Endothelial cell of umbilical vein (primary cell): ENCODE data around the gene ALOX5. TPM values are rescaled to one million over a fixed set of nuclear protein-coding genes. Genes with fewer than 3 reads are reported as not detected.

Experiments used
- BruUV-seq: library from RNA; stranded (reverse); fragments of 400-500 nt; replicated peaks from 2 replicates; lab custom pipeline; 2021; lab: Mats Ljungman, UMichigan
- CTCF ChIA-PET: fragments of 300-600, 350-600 bp; sonication (Branson Sonifier 250); formaldehyde crosslinking; loops from one replicate; lab custom pipeline; 2021; ENCODE audit warnings: antibody characterized with exemption, inconsistent platforms; lab: Charles Lee
- POLR2A ChIA-PET: fragments of 300-600, 350-600 bp; sonication (Branson Sonifier 250); formaldehyde crosslinking; loops from one replicate; lab custom pipeline; 2021; ENCODE audit warnings: antibody characterized with exemption, inconsistent platforms; lab: Charles Lee
- DNase-seq: peaks from one replicate; pipeline ENCODE4 v3.0.0-alpha.2; 2011; ENCODE audit warnings: low read depth, low spot score
- FAIRE-seq: peaks from 2 replicates; lab custom pipeline; 2011; peaks lifted over from hg19 to GRCh38; lab: Jason Lieb, UNC
- H2AFZ ChIP-seq: 2 replicates; pipeline ENCODE4 v1.6.0; 2012; ENCODE audit warnings: low read depth, low read length, control low read depth, inconsistent platforms
- H3K27ac ChIP-seq: 2 replicates; pipeline ENCODE4 v1.5.1; 2011; ENCODE audit warnings: low read depth, mild to moderate bottlenecking, control low read depth, low read length, moderate library complexity; ENCODE audit not compliant: insufficient read depth
- H3K27me3 ChIP-seq, 2 experiments: 2 replicates each; pipeline versions ENCODE4 v1.6.0 to v1.6.1; 2011; ENCODE audit warnings: low read length in 2 of 2, mixed read lengths in 1 of 2; ENCODE audit not compliant: control insufficient read depth in 2 of 2, insufficient read depth in 2 of 2
- H3K36me3 ChIP-seq, 2 experiments: 2 replicates in 1 of 2; 3 replicates in 1 of 2; pipeline ENCODE4 v1.5.1; 2011; ENCODE audit warnings: low read length in 2 of 2, mild to moderate bottlenecking in 1 of 2, moderate library complexity in 1 of 2; ENCODE audit not compliant: control insufficient read depth in 2 of 2, insufficient read depth in 2 of 2; ENCODE audit errors: extremely low read depth in 1 of 2
- H3K4me1 ChIP-seq: 3 replicates; pipeline ENCODE4 v1.5.1; 2011; ENCODE audit warnings: mild to moderate bottlenecking, low read length; ENCODE audit not compliant: control insufficient read depth, insufficient read depth; ENCODE audit errors: extremely low read depth
- H3K4me2 ChIP-seq: 2 replicates; pipeline ENCODE4 v1.6.1; 2011; ENCODE audit warnings: low read length, control low read depth, mixed read lengths; ENCODE audit not compliant: insufficient read depth
- H3K4me3 ChIP-seq, 3 experiments: fragments of 200-600 bp in 1 of 3; sonication (generic), shearing (Covaris generic) in 1 of 3; replicated peaks in 1 of 3; 2 replicates each; pipeline ENCODE4 v1.5.1; 2011 to 2016; ENCODE audit warnings: control low read depth in 3 of 3, low read length in 3 of 3, mild to moderate bottlenecking in 2 of 3, inconsistent platforms in 1 of 3, low read depth in 1 of 3, moderate library complexity in 1 of 3; ENCODE audit not compliant: insufficient read depth in 1 of 3
- H3K79me2 ChIP-seq: 2 replicates; pipeline ENCODE4 v1.6.0; 2012; ENCODE audit warnings: low read length, inconsistent platforms; ENCODE audit not compliant: control insufficient read depth, insufficient read depth
- H3K9ac ChIP-seq: replicated peaks from 2 replicates; pipeline ENCODE3; 2011; ENCODE audit warnings: low read length, control low read depth; ENCODE audit not compliant: insufficient read depth; ENCODE audit errors: extremely low read depth
- H3K9me1 ChIP-seq: replicated peaks from 3 replicates; pipeline ENCODE4 v1.6.0; 2011; ENCODE audit warnings: mild to moderate bottlenecking, low read length; ENCODE audit not compliant: control insufficient read depth, insufficient read depth; ENCODE audit errors: extremely low read depth
- H3K9me3 ChIP-seq: replicated peaks from 2 replicates; pipeline ENCODE4 v1.5.1; 2012; ENCODE audit warnings: low read length, inconsistent platforms; ENCODE audit not compliant: control insufficient read depth, insufficient read depth
- H4K20me1 ChIP-seq: replicated peaks from 2 replicates; pipeline ENCODE3; 2011; ENCODE audit warnings: mild to moderate bottlenecking, low read length; ENCODE audit not compliant: control insufficient read depth, insufficient read depth; ENCODE audit errors: extremely low read depth
- EZH2 ChIP-seq: IDR thresholded peaks from 2 replicates; pipeline ENCODE4 v1.6.1; 2012; ENCODE audit warnings: borderline replicate concordance, low read depth, mild to moderate bottlenecking, moderate library complexity, low read length, inconsistent platforms; ENCODE audit not compliant: severe bottlenecking
- FOS ChIP-seq: IDR thresholded peaks from 2 replicates; pipeline ENCODE4 v1.6.1; 2011; ENCODE audit warnings: mild to moderate bottlenecking, low read length, moderate library complexity, borderline replicate concordance; ENCODE audit not compliant: insufficient read depth
- GATA2 ChIP-seq: IDR thresholded peaks from 2 replicates; pipeline ENCODE4 v1.7.0; 2011; ENCODE audit warnings: low read depth, mild to moderate bottlenecking, moderate library complexity, mixed read lengths, low read length; ENCODE audit not compliant: insufficient read length, insufficient read depth
- JUN ChIP-seq: IDR thresholded peaks from 2 replicates; pipeline ENCODE4 v1.6.1; 2011; ENCODE audit warnings: borderline replicate concordance, low read depth; ENCODE audit not compliant: insufficient read length, insufficient read depth
- MAX ChIP-seq: IDR thresholded peaks from 2 replicates; pipeline ENCODE4 v1.6.1; 2011; ENCODE audit not compliant: insufficient read depth, insufficient read length
- MYC ChIP-seq: IDR thresholded peaks from one replicate; pipeline ENCODE4 v1.6.1; 2011; ENCODE audit warnings: mild to moderate bottlenecking, low read depth, low read length
- POLR2A ChIP-seq: IDR thresholded peaks from 2 replicates; pipeline ENCODE4 v1.6.1; 2012; ENCODE audit warnings: low read depth, mild to moderate bottlenecking, control low read depth, low read length
- POLR2AphosphoS5 ChIP-seq: IDR thresholded peaks from 2 replicates; pipeline ENCODE4 v1.6.1; 2012; ENCODE audit warnings: low read depth, mild to moderate bottlenecking, control low read depth, low read length, moderate library complexity; ENCODE audit not compliant: insufficient read depth
- dilution Hi-C: fragments of 300-500 bp; cut with MboI; formaldehyde crosslinking; loops from one replicate; pipeline ENCODE4 v1.15.0; 2019; ENCODE audit warnings: low sequenced_read_pairs; ENCODE audit not compliant: extremely low pct_ligation_motif_present
- intact Hi-C: fragments of 100-400 bp; cut with micrococcal nuclease; formaldehyde crosslinking; loops from one replicate; pipeline ENCODE4 v1.10.0; 2022
- polyA plus RNA-seq, 4 experiments: library from polyadenylated mRNA; depleted of rRNA in 3 of 4; stranded (reverse) in 3 of 4; unstranded in 1 of 4; fragments of >200 nt; gene quantifications; 2 replicates each; pipeline versions ENCODE4 v1.2.1 to v1.2.3, GENCODE V29; 2011 to 2012; ENCODE audit warnings: missing spikeins in 1 of 4
- total RNA-seq: library from RNA; stranded (reverse); gene quantifications from 2 replicates; pipeline ENCODE4 v1.2.3, GENCODE V29; 2021
- TF ChIP-seq, protein P1 (sequence below), 2 donors: IDR thresholded peaks; 1 replicate in 1 of 2; 2 replicates in 1 of 2; pipeline ENCODE4 v1.5.1; 2011; ENCODE audit warnings: low read length in 2 of 2, mild to moderate bottlenecking in 2 of 2, moderate library complexity in 2 of 2, control low read depth in 1 of 2, inconsistent platforms in 1 of 2, low read depth in 1 of 2; ENCODE audit not compliant: insufficient read depth in 1 of 2; ENCODE audit errors: extremely low read depth in 1 of 2

ALOX5 gene
- total and polyA plus RNA-seq, 2 donors (not counting 3 experiments of a cell fraction or from before 2014, with no cell fraction given): 0.04 TPM; not detected in 1

GRCh38 chr10:45420453-45421192, 46.6 kb downstream of the ALOX5 start:
- Histone ChIP-seq H3K9ac (no peak overlapping the region), H4K20me1 (no peaks in the 10 kb centered on the region), H3K9me3 (no peaks in the 10 kb centered on the region), H3K4me3 (no peak overlapping the region), H3K4me2 (peak overlapping the region; percentile 81), H3K79me2 (no peaks in the 10 kb centered on the region), H3K27ac (no peak overlapping the region), H3K9me1 (no peaks in the 10 kb centered on the region), H3K4me1 (peaks cover 15% of the 10 kb centered on the region), H3K36me3 (no peaks in the 10 kb centered on the region), H2AFZ (peak overlapping the region; percentile 18), H3K27me3 (no peaks in the 10 kb centered on the region)
- BruUV-seq: no TSS peak
- dilution Hi-C loops: no loop called here
- ChIA-PET CTCF (interaction anchor here (1.2 to 2.1 kb wide), 2 partner anchors 44 to 171 kb away, joined by 5 to 8 read pairs; no protein-coding TSS in a partner anchor), POLR2A (no interaction called here)
- TF ChIP-seq POLR2AphosphoS5: no peak
- TF ChIP-seq, protein P1, sequence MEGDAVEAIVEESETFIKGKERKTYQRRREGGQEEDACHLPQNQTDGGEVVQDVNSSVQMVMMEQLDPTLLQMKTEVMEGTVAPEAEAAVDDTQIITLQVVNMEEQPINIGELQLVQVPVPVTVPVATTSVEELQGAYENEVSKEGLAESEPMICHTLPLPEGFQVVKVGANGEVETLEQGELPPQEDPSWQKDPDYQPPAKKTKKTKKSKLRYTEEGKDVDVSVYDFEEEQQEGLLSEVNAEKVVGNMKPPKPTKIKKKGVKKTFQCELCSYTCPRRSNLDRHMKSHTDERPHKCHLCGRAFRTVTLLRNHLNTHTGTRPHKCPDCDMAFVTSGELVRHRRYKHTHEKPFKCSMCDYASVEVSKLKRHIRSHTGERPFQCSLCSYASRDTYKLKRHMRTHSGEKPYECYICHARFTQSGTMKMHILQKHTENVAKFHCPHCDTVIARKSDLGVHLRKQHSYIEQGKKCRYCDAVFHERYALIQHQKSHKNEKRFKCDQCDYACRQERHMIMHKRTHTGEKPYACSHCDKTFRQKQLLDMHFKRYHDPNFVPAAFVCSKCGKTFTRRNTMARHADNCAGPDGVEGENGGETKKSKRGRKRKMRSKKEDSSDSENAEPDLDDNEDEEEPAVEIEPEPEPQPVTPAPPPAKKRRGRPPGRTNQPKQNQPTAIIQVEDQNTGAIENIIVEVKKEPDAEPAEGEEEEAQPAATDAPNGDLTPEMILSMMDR (IDR thresholded peaks at IDR 0.05; ENCODE audit: extremely low read depth in 1 of 2, insufficient read depth in 1 of 2, low read depth in 1 of 2, low read length in 2 of 2): no peak
- no peak for TF ChIP-seq JUN
- no peak for TF ChIP-seq FOS
- no peak for TF ChIP-seq EZH2
- no peak for TF ChIP-seq POLR2A
- no peak for TF ChIP-seq GATA2
- TF ChIP-seq MAX: no peak
- TF ChIP-seq MYC: no peak
- DNase-seq (peak; percentile 78), FAIRE-seq (no peak)
- intact Hi-C loops: loop anchor here (5.0 kb wide), 1 partner anchor 618 kb away; no protein-coding TSS in a partner anchor
